Activated T-cell treated with anti-CD3 and anti-CD28 coated beads, Interleukin-2, amount 50 U/mL, for 48 hours (primary cell): ENCODE results near the gene SLC5A3.

Experiments
- DNase-seq, 2 experiments: peaks; one replicate each; pipeline ENCODE4 v3.0.0-alpha.2; 2020

The SLC5A3 gene

GRCh38 chr21:34105947-34106541 is 32.7 kb downstream of the SLC5A3 start:
- DNase-seq, result no peak

DNA sequence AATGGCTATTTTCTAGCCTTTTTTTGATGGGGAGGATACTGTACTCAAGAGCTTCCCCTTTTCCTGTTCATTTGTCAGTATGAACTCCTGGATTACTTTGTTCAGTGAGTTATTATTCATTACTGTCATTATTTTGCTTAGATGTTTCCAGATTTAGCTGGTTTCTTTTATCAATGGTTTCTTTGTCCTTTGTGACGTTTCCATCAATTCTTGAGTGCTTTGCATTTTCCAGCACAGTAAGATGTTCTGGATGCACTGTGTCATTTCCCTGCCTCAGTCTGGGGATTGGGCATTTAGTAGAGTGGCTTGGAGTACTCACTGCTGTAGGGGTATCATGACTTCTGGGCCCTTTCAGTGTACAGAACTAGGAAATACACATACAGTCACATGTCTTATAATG is 34.2 kb downstream of the SLC5A3 start:
- no peak for DNase-seq

- DNase-seq, result no peak
Observed at GRCh38 chr21:34109075-34109474, 35.7 kb downstream of the SLC5A3 start.

DNA sequence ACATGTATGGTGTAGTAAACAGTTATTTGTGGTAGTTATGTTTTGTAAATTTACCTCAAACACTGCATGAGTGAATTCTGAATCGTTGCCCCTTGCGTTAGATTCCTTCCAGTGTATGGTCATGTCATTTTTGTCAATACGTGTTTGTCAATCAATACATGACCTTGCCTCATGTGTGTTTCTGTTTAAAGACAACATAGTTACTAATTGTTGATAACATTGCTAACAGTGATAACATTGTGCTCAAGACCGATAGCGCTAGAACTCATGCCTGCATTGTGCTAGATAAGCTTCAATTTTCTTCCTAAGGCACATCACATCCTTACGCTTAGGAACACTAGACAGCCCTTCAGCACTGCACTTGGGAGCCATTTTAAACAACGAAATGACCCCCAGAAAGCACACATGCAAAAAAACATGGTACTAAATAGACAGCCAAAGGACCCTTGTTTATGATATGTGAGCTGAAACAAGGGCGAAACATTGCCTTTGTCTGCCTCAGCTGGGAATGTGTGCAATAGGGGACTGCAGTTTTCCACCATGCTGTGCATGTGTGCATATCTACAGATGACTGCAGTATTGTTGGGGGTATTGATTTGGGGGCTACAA is 37.3 kb downstream of the SLC5A3 start:
- no peak for DNase-seq

- no peak for DNase-seq
Observed at GRCh38 chr21:34112316-34113033, 39.1 kb downstream of the SLC5A3 start.

- no peak for DNase-seq
Observed at GRCh38 chr21:34113842-34114241, 40.5 kb downstream of the SLC5A3 start.

GRCh38 chr21:34115160-34115559 is 41.8 kb downstream of the SLC5A3 start:
- no peak for DNase-seq

- no peak for DNase-seq
Observed at GRCh38 chr21:34116569-34116968, 43.2 kb downstream of the SLC5A3 start.

DNA sequence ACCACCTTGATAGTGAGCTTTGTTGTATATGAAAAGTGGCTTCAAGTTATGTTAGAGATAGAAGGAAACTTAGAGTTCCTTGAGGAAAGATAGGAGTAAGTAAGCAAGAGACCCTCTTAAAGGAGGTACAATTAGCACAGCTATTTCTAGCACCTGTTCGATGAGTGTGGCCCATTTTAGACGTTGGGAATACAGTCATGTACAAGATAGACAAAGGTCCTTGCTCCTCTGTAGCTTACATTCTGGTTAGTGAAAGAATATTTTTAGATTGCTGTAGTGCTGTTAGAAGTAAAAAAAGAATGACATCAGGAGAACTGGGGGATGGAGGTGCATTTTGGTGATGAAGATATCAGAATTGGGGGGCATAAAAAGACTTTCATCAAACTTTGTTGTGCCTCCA is 47.5 kb downstream of the SLC5A3 start:
- DNase-seq, result no peak

DNA sequence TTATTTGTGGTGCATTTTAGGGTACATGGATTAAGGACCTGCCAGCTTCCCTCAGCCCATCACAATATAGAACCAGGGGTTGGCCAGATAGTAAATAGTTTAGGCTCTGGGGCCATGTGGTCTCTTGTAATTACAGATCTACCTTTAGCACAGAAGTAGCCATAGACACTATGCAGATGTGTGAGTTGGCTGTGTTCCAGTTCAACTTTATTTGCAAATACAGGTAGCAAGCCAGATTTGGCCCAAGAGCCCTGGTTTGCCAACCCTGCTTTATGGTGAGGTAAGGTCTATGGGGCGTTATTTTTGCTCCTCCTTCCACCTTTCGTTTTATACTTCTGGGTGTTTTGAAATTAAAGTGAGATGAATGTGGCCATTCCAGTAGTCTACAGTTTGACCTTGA is 48.7 kb downstream of the SLC5A3 start:
- DNase-seq, result no peak
